CD4-positive, alpha-beta T cell treated with Interleukin-17A for 4 hours (primary cell): ENCODE data around the gene SUV39H2.
A peak's percentile ranks its signal among the peaks of the same experiment; 100 is the strongest.
"Not testable (repeated sequence)": the region's sequence is repeated elsewhere in the genome, so short reads cannot be mapped to it uniquely, and the experiment has no call there.

Experiments
- DNase-seq: peaks from one replicate; pipeline ENCODE4 v3.0.0-alpha.2; 2020; ENCODE audit warnings: mixed read lengths

The SUV39H2 gene

GRCh38 chr10:14876764-14877163, 1.9 kb upstream of the SUV39H2 start:
- DNase-seq, result no peak

GRCh38 chr10:14879124-14879927, 660 bp downstream of the SUV39H2 start:
- peak; percentile 43 for DNase-seq

DNA sequence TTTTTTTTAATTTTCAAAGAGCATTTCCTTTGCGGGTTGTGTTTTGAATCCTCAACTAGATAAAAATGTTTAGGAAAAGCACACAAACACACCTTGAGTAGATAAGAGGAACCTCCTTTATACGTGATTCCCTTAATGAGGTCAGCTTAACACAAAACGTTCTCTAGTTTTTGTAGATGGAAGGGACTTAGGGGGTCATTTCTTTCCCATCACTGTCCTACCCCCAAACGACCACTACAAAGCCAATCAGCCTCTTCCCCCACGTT, 1.2 kb downstream of the SUV39H2 start:
- no peak for DNase-seq

- DNase-seq, result no peak
These were observed 1.6 kb downstream of the SUV39H2 start for GRCh38 chr10:14880229-14880628.

DNA sequence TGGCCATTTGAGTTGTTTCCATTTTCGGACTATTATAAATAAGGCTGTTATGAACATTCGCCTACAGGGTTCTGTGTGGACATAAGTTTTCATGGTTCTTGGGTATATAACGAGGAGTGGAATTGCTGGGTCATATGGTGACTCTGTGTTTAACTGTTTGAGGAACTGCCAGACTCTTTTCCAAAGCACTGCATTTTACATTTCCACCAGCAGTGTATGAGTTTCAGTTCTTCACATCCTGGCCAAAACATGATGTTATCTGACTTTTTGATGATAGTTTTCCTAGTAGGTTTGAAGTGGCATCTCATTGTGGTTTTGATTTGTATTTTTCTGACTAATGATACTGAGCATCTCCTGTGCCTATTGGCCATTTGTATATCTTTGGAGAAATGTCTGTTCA, 5.4 kb downstream of the SUV39H2 start:
- no peak for DNase-seq

- no peak for DNase-seq
These were observed 10.7 kb downstream of the SUV39H2 start for GRCh38 chr10:14889318-14889717.

GRCh38 chr10:14891151-14891550, 12.5 kb downstream of the SUV39H2 start:
- no peak for DNase-seq

- peak; percentile 24 for DNase-seq
These were observed 25.7 kb downstream of the SUV39H2 start for GRCh38 chr10:14904316-14904732.

DNA sequence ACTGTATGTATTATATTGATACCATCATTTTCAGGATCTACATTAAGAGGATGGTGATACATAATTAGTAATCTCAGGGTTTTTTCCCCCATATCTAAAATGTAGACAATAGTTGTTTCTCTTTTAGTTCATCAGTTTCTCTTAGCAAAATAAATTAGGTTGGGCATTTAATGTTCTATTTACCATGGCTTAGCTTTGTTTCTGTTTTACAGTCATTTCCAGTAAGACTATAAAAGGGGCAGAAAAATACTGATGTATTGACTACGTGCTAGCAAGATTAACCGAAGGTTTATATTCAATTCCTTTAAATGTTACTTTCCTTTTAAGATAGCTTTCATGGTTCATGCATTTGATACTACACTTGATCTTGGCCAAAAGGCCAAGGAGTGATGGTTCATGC, 26.2 kb downstream of the SUV39H2 start:
- DNase-seq, result no peak

- no peak for DNase-seq
These were observed 27.2 kb downstream of the SUV39H2 start for GRCh38 chr10:14905890-14906289.

DNA sequence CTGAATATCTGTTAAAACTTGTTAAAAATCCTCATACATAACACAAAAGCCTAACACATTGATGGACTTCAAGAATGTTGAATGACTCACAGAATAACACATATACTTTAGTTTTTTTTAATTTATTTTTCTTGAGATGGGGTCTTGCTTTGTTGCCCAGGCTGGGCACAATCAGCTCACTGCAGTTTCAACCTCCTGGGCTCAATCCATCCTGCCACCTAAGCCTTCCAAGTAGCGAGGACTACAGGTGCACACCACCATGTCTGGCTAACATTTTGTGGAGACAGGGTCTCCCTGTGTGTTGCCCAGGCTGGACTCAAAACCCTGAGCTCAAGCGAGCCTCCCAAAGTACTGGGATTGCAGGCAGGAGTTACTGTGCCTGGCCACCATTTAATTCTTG, 28.1 kb downstream of the SUV39H2 start:
- DNase-seq, result no peak

GRCh38 chr10:14907591-14907990, 28.9 kb downstream of the SUV39H2 start:
- not testable (repeated sequence) for DNase-seq

GRCh38 chr10:14909101-14909500, 30.4 kb downstream of the SUV39H2 start:
- DNase-seq, result no peak

DNA sequence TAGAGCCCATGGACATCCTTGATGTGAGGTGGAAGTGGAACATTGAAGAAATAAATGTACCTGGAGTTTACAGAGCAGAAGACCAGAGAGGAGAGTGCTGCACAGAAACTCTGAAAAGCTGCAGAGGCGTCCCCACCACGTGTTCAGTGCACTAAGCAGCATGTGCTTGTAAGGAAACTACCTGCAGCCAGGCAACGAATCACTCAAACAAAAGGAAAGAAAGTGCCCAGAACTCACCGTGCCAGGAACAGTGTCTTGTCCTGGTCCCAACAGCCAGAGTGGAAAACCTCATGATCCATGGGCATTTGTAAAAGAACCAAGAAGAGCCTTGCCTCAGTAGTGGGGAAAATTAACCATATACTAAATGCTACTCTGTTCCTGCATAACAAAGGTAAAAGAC, 32.3 kb downstream of the SUV39H2 start:
- DNase-seq, result no peak

DNA sequence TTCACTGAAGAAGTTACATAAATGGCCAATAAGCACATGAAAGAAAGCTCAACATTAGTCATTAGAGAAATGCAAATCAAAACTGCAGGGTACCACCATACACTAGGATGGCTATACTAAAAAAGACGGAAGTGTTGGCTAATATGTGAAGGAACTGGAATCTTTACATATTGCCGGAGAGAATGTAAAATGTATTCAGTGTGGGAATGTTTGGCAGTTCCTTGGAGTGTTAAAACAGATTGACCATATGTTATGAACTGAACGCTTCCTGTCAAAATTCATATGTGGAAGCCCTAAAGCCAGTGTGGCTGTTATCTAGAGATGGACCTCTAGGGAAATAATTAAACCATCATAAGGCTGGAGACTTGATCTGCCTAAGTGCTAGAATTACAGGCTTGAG, 33.1 kb downstream of the SUV39H2 start:
- DNase-seq, result no peak

GRCh38 chr10:14916600-14916999, 37.9 kb downstream of the SUV39H2 start:
- no peak for DNase-seq

GRCh38 chr10:14917827-14918226, 39.2 kb downstream of the SUV39H2 start:
- DNase-seq, result no peak

DNA sequence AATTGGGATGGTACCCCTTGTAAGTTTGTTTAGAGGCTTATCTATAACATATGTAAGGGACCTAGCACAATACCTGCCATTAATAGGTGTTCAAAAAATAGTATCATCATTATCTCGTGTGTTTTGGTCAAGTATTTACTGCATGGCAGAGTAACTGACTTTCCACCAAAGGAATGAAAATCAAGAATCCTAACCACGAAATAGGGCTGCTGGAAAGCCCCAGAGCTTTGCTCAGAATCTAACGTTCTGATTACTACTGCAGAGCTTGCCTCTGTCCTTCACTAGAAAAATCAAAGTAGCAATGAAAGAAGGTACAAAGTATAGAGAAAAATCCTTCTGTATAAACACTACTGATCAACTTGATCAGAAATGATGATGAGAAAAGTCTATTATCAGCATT, 40.3 kb downstream of the SUV39H2 start:
- no peak for DNase-seq

DNA sequence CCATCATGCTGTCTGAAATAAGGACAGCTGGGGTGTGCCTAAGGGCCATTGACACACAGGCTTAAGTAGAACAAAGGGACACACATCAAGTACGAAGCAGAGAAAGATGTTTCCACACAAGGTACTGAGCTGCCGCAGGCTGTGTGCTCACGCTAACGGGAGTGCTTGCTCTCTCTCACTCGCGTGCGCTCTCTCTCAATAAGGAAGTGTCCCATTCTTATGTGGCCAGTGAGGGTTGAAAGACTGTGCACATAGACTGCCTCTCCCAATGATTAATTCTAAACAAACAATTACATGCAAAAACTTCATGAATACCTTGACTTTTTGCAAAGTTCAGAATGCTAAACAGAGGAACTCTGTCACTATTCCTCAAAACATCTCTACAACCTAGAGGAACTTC, 45.3 kb downstream of the SUV39H2 start:
- no peak for DNase-seq

- no peak for DNase-seq
These were observed 46.6 kb downstream of the SUV39H2 start for GRCh38 chr10:14925268-14925667.

DNA sequence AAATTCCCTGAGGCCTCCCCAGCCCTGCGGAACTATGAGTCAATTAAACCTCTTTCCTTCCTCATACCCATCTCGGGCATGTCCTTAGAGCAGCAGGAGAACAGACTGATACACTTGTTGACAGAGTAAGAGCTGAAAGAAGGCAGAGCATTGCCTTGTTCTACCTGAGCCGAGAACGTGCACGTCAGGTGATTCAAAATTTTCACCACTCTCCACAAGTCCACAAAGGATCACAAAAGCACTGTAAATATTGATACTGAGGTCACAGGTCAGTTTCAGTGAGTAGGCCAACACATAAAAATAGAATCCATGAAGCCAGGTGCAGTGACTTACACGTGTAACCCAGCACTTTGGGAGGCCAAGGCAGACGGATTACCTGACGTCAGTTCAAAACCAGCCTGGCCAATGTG, 47.4 kb downstream of the SUV39H2 start:
- no peak for DNase-seq

- DNase-seq, result no peak
These were observed 48.2 kb downstream of the SUV39H2 start for GRCh38 chr10:14926722-14927416.

- DNase-seq, result no peak
These were observed 51.9 kb downstream of the SUV39H2 start for GRCh38 chr10:14930610-14931009.

DNA sequence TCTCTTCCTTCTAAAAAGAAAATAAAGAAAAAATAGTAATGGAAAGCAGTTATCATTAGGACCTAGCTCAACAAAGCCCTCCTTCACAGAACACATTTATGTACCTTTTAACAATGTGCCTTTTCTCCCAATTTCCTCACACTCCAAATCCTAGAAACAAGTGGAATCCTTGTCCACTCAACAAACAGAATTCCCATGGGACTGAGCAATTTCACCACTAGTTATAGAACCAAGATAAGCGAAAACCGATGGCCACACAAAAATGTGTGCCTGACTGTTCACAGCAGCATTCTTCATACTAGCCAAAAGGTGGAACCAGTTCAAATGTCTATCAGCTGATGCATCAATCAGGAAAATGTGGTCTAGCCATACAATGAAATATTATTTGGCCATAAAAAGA, 57.9 kb downstream of the SUV39H2 start:
- no peak for DNase-seq

DNA sequence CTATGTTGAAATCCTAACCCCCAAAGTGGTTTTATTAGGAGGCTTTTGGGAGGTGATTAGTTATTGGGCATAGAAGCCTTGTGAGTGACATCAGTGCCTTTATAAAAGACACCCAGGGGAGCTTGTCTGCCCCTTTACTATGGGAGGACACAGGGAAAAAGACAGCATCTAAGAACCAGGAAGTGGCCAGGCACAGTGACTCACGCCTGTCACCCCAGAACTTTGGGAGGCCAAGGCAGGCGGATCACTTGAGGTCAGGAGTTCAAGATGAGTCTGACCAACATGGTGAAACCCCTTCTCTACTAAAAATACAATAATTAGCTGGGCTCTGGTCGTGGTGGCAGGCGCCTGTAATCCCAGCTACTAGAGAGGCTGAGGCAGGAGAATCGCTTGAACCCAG, 60.3 kb downstream of the SUV39H2 start:
- DNase-seq, result not testable (repeated sequence)
